Liver (tissue), 9 donors: ENCODE results near the gene IQGAP2. TPM values are rescaled to one million over a fixed set of nuclear protein-coding genes. Genes with fewer than 3 reads are reported as not detected.

Experiments
- DNase-seq: peaks from one replicate; pipeline ENCODE4 v3.0.0-alpha.2; 2017; ENCODE audit warnings: low spot score
- H3K27ac ChIP-seq, 2 donors: one replicate each; pipeline ENCODE4 v1.7.0; 2013; ENCODE audit warnings: inconsistent platforms in 2 of 2, low read length in 2 of 2, control low read depth in 1 of 2, low read depth in 1 of 2, mild to moderate bottlenecking in 1 of 2
- H3K27me3 ChIP-seq, 4 donors: one replicate each; pipeline versions ENCODE4 v1.6.1 to v1.7.0; 2013; ENCODE audit warnings: low read length in 3 of 4, inconsistent platforms in 1 of 4, mild to moderate bottlenecking in 1 of 4, moderate library complexity in 1 of 4; ENCODE audit not compliant: control insufficient read depth in 4 of 4, insufficient read depth in 4 of 4
- H3K36me3 ChIP-seq, 4 donors: one replicate each; pipeline versions ENCODE4 v1.6.1 to v1.7.0; 2013; ENCODE audit warnings: low read length in 3 of 4, mild to moderate bottlenecking in 3 of 4, low read depth in 1 of 4, moderate library complexity in 1 of 4; ENCODE audit not compliant: control insufficient read depth in 4 of 4, insufficient read depth in 3 of 4
- H3K4me1 ChIP-seq, 4 donors: one replicate each; pipeline versions ENCODE4 v1.6.1 to v1.7.0; 2013; ENCODE audit warnings: low read length in 3 of 4, mild to moderate bottlenecking in 3 of 4, moderate library complexity in 1 of 4; ENCODE audit not compliant: control insufficient read depth in 4 of 4, insufficient read depth in 4 of 4
- H3K4me3 ChIP-seq, 3 donors: one replicate each; pipeline versions ENCODE4 v1.6.1 to v1.7.0; 2013; ENCODE audit warnings: low read length in 3 of 3, control low read depth in 1 of 3, low read depth in 1 of 3, mild to moderate bottlenecking in 1 of 3
- H3K9ac ChIP-seq, 2 donors: one replicate each; pipeline ENCODE4 v1.7.0; 2013; ENCODE audit warnings: low read length in 2 of 2, mild to moderate bottlenecking in 2 of 2, moderate library complexity in 2 of 2, control low read depth in 1 of 2, low read depth in 1 of 2
- H3K9me3 ChIP-seq, 4 donors: one replicate each; pipeline versions ENCODE4 v1.6.1 to v1.7.0; 2013; ENCODE audit warnings: low read length in 3 of 4; ENCODE audit not compliant: control insufficient read depth in 4 of 4
- CTCF ChIP-seq: fragments of 150-350 bp; IDR thresholded peaks from 2 replicates; pipeline ENCODE4 v1.5.1; 2017; ENCODE audit warnings: improper control_type of control experiment, low read depth, low read length; ENCODE audit not compliant: missing input control
- EGR1 ChIP-seq, 2 donors: IDR thresholded peaks; 2 replicates each; pipeline ENCODE4 v1.6.1; 2016 to 2018; ENCODE audit warnings: antibody characterized with exemption in 2 of 2, low read depth in 2 of 2
- FOXA1 ChIP-seq: IDR thresholded peaks from 2 replicates; pipeline ENCODE4 v1.6.1; 2016; ENCODE audit warnings: antibody characterized with exemption
- FOXA2 ChIP-seq: IDR thresholded peaks from 2 replicates; pipeline ENCODE4 v1.6.1; 2016; ENCODE audit warnings: antibody characterized with exemption
- RAD21 ChIP-seq, 2 donors: IDR thresholded peaks; 2 replicates each; pipeline ENCODE4 v1.6.1; 2016; ENCODE audit warnings: antibody characterized with exemption in 2 of 2, mild to moderate bottlenecking in 2 of 2
- REST ChIP-seq: IDR thresholded peaks from 2 replicates; pipeline ENCODE4 v1.6.1; 2016; ENCODE audit warnings: antibody characterized with exemption, mild to moderate bottlenecking
- RXRA ChIP-seq, 2 donors: IDR thresholded peaks; 2 replicates each; pipeline ENCODE4 v1.6.1; 2017 to 2018; ENCODE audit warnings: antibody characterized with exemption in 2 of 2, mild to moderate bottlenecking in 1 of 2
- SP1 ChIP-seq: IDR thresholded peaks from 2 replicates; pipeline ENCODE4 v1.6.1; 2018; ENCODE audit warnings: antibody characterized with exemption, mild to moderate bottlenecking
- TAF1 ChIP-seq: conservative IDR thresholded peaks from 2 replicates; pipeline ENCODE4 v1.6.1; 2016; ENCODE audit warnings: antibody characterized with exemption, mild to moderate bottlenecking
- YY1 ChIP-seq: IDR thresholded peaks from 2 replicates; pipeline ENCODE4 v1.6.1; 2016; ENCODE audit warnings: antibody characterized with exemption, mild to moderate bottlenecking
- WGBS: extraction: QIAGEN DNeasy Blood & Tissue Kit; methylation state at CpG from one replicate; pipeline ENCODE4 v1.1.7; 2013; 5-methylcytosine and 5-hydroxymethylcytosine counted together
- polyA plus RNA-seq, 2 donors: library from polyadenylated mRNA; stranded (reverse) in 1 of 2; unstranded in 1 of 2; fragments of 200-250 nt in 1 of 2; fragments of >200 nt in 1 of 2; fragmentation: Nextera tagmentation in 1 of 2; extraction: Ambion mirVana in 1 of 2; gene quantifications; one replicate each; pipeline versions ENCODE4 v1.2.1 to v1.2.3, GENCODE V29; 2013 to 2015
- total RNA-seq, 2 donors: library from RNA; depleted of rRNA; stranded (reverse); fragments of >200 nt; gene quantifications; one replicate each; pipeline ENCODE4 v1.2.3, GENCODE V29; 2014
- TF ChIP-seq, protein P1 (sequence below): IDR thresholded peaks from 2 replicates; pipeline ENCODE4 v1.6.1; 2016; ENCODE audit warnings: antibody characterized with exemption
- donor health status: healthy.
- donor health status: healthy.
- donor health status: healthy.
- donor health status: healthy.
- donor health status: healthy.

Gene IQGAP2
- total and polyA plus RNA-seq, 4 donors = 41.5 to 205 (median 102) TPM

GRCh38 chr5:76684756-76685519, 281.9 kb downstream of the IQGAP2 start (continued):
- no peak for TF ChIP-seq CTCF

- TF ChIP-seq FOXA2 = no peak
- no peak for TF ChIP-seq FOXA1
- TF ChIP-seq SP1 = no peak
- TF ChIP-seq YY1 = no peak
- no peak for TF ChIP-seq RXRA (IDR thresholded peaks at IDR 0.05)
- no peak for TF ChIP-seq TAF1
- TF ChIP-seq EGR1 (IDR thresholded peaks at IDR 0.05; ENCODE audit: low read depth in 2 of 2) = no peak
- Histone ChIP-seq H3K27me3 (no peaks in the 10 kb centered on the region), H3K27ac (no peak overlapping the region), H3K9ac (no peak overlapping the region), H3K4me1 (peaks cover 3 to 9% (median 5%) of the 10 kb centered on the region in 4 donors), H3K9me3 (no peaks in the 10 kb centered on the region), H3K4me3 (no peak overlapping the region), H3K36me3 (peaks cover 2 to 32% (median 14%) of the 10 kb centered on the region in 4 donors)
- no peak for DNase-seq
- 85% methylated on average over 3 of the region's 3 CpGs for WGBS
Measured at GRCh38 chr5:76685704-76686103, 282.6 kb downstream of the IQGAP2 start.

- no peak overlapping the region for H3K9ac ChIP-seq
Measured at GRCh38 chr5:76688212-76688611, 285.1 kb downstream of the IQGAP2 start.

More at GRCh38 chr5:76688212-76688611, 285.1 kb downstream of the IQGAP2 start:
- Histone ChIP-seq H3K9me3 (no peaks in the 10 kb centered on the region), H3K4me3 (no peak overlapping the region), H3K36me3 (peaks cover 2 to 33% (median 21%) of the 10 kb centered on the region in 4 donors), H3K27me3 (no peaks in the 10 kb centered on the region), H3K4me1 (peaks cover 0 to 6% (median 4%) of the 10 kb centered on the region in 4 donors), H3K27ac (no peak overlapping the region)
- no peak for DNase-seq
- TF ChIP-seq RAD21 (IDR thresholded peaks at IDR 0.05) = no peak
- TF ChIP-seq CTCF = no peak
- TF ChIP-seq RXRA (IDR thresholded peaks at IDR 0.05) = no peak
- no peak for TF ChIP-seq REST
- no peak for TF ChIP-seq YY1
- TF ChIP-seq FOXA1 = no peak
- TF ChIP-seq SP1 = no peak
- TF ChIP-seq, protein P1, sequence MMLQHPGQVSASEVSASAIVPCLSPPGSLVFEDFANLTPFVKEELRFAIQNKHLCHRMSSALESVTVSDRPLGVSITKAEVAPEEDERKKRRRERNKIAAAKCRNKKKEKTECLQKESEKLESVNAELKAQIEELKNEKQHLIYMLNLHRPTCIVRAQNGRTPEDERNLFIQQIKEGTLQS = no peak
- no peak for TF ChIP-seq EGR1 (IDR thresholded peaks at IDR 0.05; ENCODE audit: low read depth in 2 of 2)
- WGBS = 95% methylated on average over 1 of the region's 1 CpG
